HG03520 (cell line): ENCODE data around the gene PCDH9.

Experiments
- ATAC-seq: cut with Tn5 transposase; IDR thresholded peaks from one replicate; pipeline ENCODE4 v1.9.1; 2021; ENCODE audit warnings: mild to moderate bottlenecking, moderate library complexity; ENCODE audit not compliant: unreplicated experiment

Gene PCDH9

DNA sequence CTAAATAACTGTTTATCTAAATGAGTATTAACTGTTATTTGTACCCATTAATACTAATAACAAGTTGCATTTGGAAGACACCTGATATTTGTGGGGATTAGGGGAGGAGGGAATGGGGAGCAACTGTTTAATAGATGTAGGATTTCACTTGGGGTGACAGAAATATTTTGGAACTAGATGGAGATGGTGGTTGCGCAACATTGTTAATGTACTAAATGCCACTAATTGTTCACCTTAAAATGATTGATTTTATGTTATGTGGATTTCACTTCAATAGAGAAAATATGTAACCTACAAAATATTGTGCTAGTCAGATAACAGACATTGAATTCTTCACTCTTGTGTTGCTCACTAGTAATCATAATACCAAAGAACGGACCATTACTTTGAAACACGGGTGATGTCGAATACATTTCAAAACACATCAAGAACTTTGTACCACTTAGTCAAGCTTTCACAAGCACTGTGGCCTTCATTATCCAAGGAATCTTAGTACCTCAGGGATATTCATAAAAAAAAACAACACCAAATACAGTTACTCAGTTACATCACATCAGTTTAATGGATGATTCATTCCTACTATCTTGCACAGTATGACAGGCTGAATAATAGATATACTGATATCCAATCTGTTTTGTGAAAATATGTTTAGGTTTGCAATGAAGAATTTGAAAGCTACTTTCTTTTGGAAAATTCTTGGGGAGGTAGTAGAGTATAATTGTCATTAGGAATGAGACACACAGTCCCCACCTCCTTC is 721.8 kb downstream of the PCDH9 start:
- no peak for ATAC-seq

GRCh38 chr13:66506979-66507378 is 723.2 kb downstream of the PCDH9 start:
- ATAC-seq, result peak; percentile 55

DNA sequence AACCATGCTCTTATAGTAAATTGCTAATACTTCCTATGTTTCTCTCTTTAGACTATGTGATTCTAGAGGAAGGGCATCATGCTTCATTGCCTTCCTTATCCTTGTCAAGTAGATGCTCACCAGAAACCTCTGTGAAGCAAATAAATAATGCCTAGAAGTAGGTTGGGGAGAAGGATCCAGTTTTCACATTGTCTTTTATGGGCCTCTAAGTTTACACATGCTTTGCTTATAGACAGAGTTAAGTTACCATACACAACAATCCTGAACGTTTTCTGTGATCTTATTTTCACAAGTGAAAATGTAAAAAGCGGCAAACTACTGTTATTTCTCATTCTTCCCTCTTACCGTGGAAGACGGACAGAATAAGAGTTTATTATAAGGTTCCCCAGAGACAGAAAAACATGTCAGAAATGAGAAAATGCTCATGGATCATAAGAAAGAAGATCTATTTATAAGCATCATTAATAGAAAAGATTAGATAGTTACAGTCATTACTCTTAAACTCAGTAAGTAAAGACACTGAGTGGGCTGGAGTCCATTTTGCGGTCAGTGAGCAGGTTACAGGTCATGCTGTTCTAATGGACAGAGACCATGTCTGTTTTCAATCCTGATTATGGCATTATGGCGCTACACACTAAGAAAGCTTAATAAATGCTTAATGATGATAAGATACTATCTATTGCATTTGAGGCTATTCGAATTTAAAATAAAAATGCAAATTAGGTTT is 723.9 kb downstream of the PCDH9 start:
- no peak for ATAC-seq

GRCh38 chr13:66503890-66504289 is 726.2 kb downstream of the PCDH9 start:
- ATAC-seq, result no peak

DNA sequence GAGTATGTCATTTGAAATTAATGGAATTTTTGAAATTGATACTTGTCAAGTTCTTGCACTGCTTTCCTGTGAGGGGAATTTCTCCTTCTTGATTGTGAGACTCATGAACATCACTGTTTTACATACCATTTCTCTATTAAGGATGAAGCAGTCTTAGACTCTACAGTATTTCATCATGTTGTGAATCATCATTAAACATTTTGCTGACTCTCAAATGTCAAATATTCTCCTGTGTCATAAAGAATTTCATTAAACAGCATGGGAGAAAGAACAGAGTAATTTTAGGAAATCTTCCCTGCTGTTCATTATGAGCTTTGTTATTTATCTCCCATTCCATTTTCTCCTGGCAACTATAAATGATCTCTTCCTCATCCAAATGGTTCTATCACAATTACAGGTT is 729.0 kb downstream of the PCDH9 start:
- ATAC-seq, result no peak

DNA sequence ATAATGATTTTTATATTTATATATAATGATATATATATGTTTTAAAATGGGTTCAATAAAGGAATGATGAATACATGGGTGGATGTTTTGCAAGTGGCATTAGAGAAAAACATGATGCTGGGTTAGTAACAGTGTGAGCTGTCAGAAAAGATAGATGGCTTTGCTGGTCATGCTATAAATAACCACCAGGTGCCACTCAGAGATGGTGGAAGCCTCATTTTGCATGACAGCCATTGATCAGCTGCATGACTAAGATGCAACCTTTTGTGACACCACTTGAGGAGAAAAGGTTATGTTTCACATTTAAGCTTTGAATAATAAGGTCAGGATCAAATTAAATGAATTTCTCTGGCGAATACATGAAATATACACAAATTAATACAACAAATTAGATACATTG is 737.7 kb downstream of the PCDH9 start:
- ATAC-seq, result peak; percentile 64

GRCh38 chr13:66491251-66491650 is 738.9 kb downstream of the PCDH9 start:
- no peak for ATAC-seq

- ATAC-seq, result no peak
Observed at GRCh38 chr13:66489586-66489985, 740.5 kb downstream of the PCDH9 start.

DNA sequence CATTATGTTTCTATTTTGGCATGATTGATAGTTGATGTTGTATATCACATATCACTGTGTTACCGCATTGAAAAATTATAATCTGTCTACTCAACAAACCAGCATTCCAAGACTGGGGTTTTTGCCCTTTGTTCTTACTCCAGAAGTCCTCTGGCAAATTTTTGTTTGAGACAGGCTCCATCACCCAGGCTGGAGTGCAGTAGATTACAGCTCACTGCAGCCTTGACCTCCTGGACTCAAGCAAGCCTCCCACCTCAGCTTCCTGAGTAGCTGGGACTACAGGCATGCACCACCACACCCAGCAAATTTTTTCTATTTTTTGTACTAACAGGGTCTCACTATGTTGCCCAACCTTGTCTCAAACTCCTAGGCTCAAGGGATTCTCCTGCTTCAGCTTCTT is 741.0 kb downstream of the PCDH9 start:
- ATAC-seq, result no peak

DNA sequence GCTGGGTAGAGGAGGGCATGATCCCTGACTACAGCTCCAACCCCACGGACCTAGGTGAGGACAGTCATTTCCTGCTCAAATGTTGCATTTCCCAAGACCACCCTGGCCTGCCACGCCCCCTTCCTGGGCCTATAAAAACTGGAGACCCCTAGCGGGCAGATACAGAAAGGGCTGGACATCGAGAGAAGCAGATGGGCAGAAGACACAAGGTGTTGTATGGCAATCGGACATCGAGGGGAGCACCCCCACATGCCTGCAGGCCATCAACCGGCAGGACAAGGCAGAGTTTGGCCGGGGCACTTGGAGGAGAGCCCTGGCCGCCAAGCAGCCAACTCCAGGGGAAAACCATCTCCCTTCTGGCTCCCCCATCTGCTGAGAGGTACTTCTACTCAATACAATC is 746.4 kb downstream of the PCDH9 start:
- ATAC-seq, result no peak

- no peak for ATAC-seq
Observed at GRCh38 chr13:66482836-66483235, 747.3 kb downstream of the PCDH9 start.

DNA sequence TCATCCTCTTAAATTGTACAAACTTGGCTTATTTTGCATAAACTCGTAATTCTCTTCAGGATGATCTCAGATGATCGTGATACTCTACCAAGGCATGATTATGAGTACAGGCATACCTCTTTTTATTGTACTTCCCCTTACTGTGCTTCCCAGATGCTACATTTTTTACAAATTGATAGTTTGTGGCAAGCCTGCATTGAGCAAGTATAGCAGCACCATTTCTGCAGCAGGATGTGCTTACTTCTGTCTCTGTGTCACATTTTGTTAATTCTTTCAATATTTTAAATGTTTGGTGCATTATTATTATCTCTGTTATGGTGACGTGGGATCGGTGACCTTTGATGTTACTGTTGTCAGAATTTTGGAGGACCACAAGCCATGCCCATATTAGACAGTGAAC is 752.3 kb downstream of the PCDH9 start:
- no peak for ATAC-seq

DNA sequence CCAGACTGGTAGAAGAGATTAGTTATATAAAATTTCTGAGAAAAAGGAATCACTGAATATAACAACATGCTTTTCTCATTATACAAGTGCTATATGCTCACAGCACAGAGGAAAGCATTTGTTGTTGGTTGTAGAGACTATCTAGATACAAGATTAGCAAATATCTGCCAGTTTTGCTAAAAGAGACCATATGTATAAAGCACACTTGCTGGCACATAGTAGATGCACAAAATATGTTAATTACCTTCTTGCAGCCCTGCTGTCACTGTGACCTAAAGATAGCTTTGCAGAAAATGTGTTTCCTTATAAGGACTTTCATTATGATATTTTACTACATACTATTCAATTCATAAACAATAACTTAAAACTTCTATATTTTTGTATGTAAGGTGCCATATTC is 755.1 kb downstream of the PCDH9 start:
- ATAC-seq, result no peak

- no peak for ATAC-seq
Observed at GRCh38 chr13:66469745-66470144, 760.4 kb downstream of the PCDH9 start.

DNA sequence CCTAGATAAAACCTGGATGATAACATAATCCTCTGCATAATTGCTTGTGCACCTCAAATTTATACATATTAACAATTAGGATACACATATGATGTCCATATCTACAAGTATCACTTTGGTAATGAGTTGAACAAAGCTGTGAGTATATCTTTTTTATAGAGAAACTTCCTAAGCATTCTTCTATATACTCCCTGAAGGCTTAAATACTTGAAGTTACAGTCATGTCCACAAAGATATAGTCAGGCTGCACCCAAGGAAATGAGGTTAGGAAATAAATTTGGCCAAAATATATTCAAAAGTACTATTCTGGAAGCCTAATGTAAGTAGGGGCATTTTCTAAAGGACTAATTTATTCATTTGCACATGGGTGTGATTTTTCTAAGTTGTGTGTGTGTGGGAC is 761.5 kb downstream of the PCDH9 start:
- ATAC-seq, result no peak

DNA sequence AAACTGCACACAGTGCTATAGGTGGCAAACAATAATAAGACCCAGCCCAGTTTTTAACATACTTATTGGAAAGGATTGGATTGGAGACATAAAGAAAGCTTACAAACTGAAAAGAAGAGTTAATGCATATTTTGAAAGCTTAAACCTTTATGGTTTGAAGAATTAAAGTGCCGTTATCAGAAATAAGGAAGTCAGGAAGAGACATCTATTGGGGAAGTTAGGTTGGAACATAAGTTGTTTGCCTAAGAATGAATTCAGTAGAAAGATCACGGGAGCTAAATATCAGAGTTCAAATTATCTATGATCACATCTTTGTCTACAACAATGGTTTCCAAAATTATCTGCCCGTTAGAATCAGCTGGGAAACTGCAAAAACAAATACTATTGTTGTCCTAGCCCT is 767.9 kb downstream of the PCDH9 start:
- ATAC-seq, result no peak

DNA sequence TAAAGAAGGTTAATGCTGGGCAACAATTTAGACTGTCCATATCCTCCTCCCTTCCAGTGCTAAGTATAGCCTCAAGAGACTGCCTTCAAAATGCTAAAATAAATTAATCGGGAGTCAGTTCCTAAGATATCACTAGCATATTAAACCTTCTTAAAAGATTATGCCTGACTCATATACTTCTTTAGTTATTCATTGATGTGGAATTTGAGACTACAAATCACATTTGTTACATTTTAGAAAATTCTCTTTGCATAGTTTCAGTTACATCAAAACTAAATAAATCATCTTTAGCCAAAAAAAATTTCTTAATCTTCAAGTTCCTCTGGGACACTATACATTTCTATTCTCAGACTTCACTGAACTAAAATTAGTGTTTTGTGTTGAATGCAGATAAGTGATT is 769.1 kb downstream of the PCDH9 start:
- ATAC-seq, result no peak

DNA sequence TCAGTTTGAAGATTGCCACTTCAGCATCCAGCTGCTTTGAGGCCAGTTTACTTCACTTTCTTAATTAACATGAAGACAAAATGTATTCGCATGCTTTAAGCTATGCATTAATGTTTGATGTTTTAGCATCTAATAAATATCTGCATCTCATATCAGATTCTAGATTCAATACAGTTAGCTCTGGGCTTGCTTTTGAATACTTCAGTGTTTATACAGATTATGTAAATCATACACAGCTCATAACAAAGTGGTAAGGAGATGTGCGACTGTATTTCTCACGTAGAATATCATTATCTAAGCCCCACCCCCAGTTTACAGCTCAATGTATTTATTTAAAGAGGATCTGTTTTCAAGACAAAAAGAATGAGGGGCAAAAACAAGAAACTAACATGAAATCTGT is 770.5 kb downstream of the PCDH9 start:
- no peak for ATAC-seq

DNA sequence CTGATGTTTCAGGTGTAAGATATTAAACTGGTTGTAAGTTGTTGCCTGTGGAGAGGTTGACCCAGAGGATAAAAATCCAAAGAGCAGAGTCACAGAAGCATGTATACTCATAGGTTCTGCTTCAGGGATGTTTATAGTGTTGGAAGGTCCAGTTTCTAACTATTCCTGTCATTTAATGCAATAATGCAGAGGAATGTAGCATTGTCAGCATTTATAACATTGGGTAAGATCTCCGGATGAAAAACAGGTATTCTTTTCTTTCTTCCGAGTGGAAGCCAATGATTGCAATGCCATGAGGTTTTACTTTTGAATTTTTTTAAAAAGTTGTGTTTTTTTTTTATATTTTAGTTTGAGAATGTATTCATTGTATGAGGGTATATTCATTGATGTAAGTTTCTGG is 771.0 kb downstream of the PCDH9 start:
- ATAC-seq, result no peak

GRCh38 chr13:66446413-66446812 is 783.7 kb downstream of the PCDH9 start:
- ATAC-seq, result no peak

DNA sequence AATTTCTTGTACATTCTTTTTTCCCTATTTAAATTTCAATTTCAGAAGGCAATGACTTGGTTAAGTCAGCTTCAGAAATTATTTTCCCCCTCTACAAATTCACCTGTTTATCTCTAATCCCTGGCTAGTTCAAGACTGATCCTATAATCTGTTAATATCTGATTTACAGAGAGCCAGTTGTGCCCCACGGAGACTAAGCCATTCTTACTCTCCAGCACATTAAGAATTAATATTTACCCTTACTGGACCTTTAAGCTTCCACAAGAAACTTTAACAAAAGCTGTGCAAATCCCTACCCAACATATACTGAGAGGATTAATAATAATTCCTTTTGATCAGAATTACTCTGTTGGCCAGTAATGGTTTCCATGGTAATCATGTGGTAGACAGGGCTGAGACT is 786.2 kb downstream of the PCDH9 start:
- no peak for ATAC-seq

GRCh38 chr13:66440938-66441337 is 789.2 kb downstream of the PCDH9 start:
- ATAC-seq, result no peak

GRCh38 chr13:66430728-66431127 is 799.4 kb downstream of the PCDH9 start:
- ATAC-seq, result no peak
